Activated CD8-positive, alpha-beta T cell treated with anti-CD3 and anti-CD28 coated beads, Interleukin-2, amount 10 ng/mL, durations not matched to agents 7 days and 5 days (primary cell): ENCODE measurements around the gene PRSS23. TPM values are rescaled to one million over a fixed set of nuclear protein-coding genes. Genes with fewer than 3 reads are reported as not detected.
"Not testable (repeated sequence)": the region's sequence is repeated elsewhere in the genome, so short reads cannot be mapped to it uniquely, and the experiment has no call there.

Experiments used
- ATAC-seq: fragments of 150-1000 bp; cut with Tn5 transposase; one replicate; pipeline ENCODE4 v1.10.0; 2021; ENCODE audit warnings: moderate library complexity
- CTCF ChIA-PET: fragments of 350-600 bp; sonication (Branson Sonifier 250); formaldehyde crosslinking; loops from one replicate; lab custom pipeline; 2021; ENCODE audit warnings: antibody characterized with exemption; lab: Charles Lee
- POLR2A ChIA-PET: fragments of 350-600 bp; sonication (Branson Sonifier 250); formaldehyde crosslinking; loops from one replicate; lab custom pipeline; 2021; ENCODE audit warnings: antibody characterized with exemption; lab: Charles Lee
- DNase-seq: peaks from one replicate; pipeline ENCODE4 v3.0.0-alpha.2; 2020
- H3K27ac Mint-ChIP-seq: one replicate; pipeline ENCODE4 v1.8.0; 2021; ENCODE audit warnings: mild to moderate bottlenecking, mixed read lengths
- H3K27me3 Mint-ChIP-seq: one replicate; pipeline ENCODE4 v1.8.0; 2021; ENCODE audit warnings: low read depth, mixed read lengths
- H3K36me3 Mint-ChIP-seq: one replicate; pipeline ENCODE4 v1.8.0; 2021; ENCODE audit warnings: low read depth, mixed read lengths
- H3K4me1 Mint-ChIP-seq: one replicate; pipeline ENCODE4 v1.8.0; 2021; ENCODE audit warnings: low read depth, mixed read lengths
- H3K4me3 Mint-ChIP-seq: one replicate; pipeline ENCODE4 v1.8.0; 2021; ENCODE audit warnings: mild to moderate bottlenecking, mixed read lengths
- H3K9me3 Mint-ChIP-seq: one replicate; pipeline ENCODE4 v1.8.0; 2022; ENCODE audit warnings: mixed read lengths; ENCODE audit not compliant: insufficient read depth
- total RNA-seq, 2 experiments: library from RNA; stranded (reverse); gene quantifications; one replicate each; pipeline ENCODE4 v1.2.3, GENCODE V29; 2021

The PRSS23 gene
- total RNA-seq, 2 experiments from 2014 or later, result 0.16 TPM; not detected in 1

DNA sequence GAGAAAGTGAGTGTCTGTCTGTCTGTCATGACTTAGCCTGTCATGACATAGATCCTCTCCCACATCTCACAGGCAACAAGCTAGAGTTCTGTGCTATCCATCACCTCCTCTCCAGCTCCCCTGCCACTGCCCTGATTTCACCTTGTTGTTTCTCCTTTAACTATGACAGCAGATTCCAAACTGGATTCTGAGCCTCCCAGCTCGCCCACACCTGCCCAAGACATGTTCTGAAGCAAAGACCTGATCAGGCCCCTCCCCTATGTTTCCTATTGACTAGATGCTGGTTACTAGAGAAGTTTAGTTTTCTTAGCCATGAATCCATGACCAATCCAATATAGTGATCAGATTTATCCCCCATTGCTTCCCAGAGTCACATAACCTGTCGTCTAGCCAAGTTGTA, 15.4 kb downstream of the PRSS23 start:
- no peak for ATAC-seq
- H3K36me3 Mint-ChIP-seq, result no peaks in the 10 kb centered on the region
- POLR2A ChIA-PET, result no interaction called here
- no peaks in the 10 kb centered on the region for H3K4me1 Mint-ChIP-seq
- no peak overlapping the region for H3K27ac Mint-ChIP-seq
- no peak for DNase-seq
- CTCF ChIA-PET, result interaction anchor here (0.7 to 2.6 kb wide), 3 partner anchors 9 to 359 kb away, joined by 3 to 15 read pairs (median 6); no protein-coding TSS in a partner anchor
- no peak overlapping the region for H3K4me3 Mint-ChIP-seq
- H3K27me3 Mint-ChIP-seq, result peaks cover 28% of the 10 kb centered on the region
- H3K9me3 Mint-ChIP-seq, result no peaks in the 10 kb centered on the region

DNA sequence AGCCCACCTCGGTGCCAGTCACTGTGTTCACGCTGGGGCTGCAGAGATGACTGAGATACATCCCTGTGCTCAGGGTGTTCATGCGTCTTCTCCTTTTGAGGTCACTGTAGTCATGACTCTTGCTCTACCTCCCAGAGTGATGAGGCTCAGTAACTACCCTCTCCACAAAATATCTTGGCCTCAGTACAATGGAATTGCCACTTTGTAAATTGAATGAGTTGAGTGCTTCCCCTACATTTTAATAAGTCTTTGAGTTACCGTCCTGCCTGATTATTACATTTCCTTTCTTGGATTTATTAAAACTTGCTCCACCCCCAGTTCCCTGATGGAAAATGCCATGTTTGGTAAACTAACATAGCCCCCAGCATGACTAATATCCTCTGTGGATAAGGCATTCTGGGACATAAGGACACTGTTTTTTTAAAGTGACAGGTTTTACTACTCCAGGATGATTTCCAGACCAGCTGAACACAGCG, 15.9 kb downstream of the PRSS23 start:
- ChIA-PET POLR2A (no interaction called here), CTCF (interaction anchor here (1.8 to 2.6 kb wide), 3 partner anchors 208 to 962 kb away, joined by 4 to 15 read pairs (median 6); partner anchors contain the start of gene CCDC83)
- no peaks in the 10 kb centered on the region for H3K9me3 Mint-ChIP-seq
- H3K4me3 Mint-ChIP-seq, result no peak overlapping the region
- H3K27ac Mint-ChIP-seq, result no peak overlapping the region
- no peaks in the 10 kb centered on the region for H3K4me1 Mint-ChIP-seq
- peaks cover 23% of the 10 kb centered on the region for H3K27me3 Mint-ChIP-seq
- DNase-seq (no peak), ATAC-seq (no peak)
- H3K36me3 Mint-ChIP-seq, result no peaks in the 10 kb centered on the region

- no peak for ATAC-seq
- no peak overlapping the region for H3K4me3 Mint-ChIP-seq
- no peak overlapping the region for H3K27ac Mint-ChIP-seq
- POLR2A ChIA-PET, result no interaction called here
- CTCF ChIA-PET, result interaction anchor here (1.8 to 2.6 kb wide), 2 partner anchors 12 to 210 kb away, joined by 12 to 15 read pairs; no protein-coding TSS in a partner anchor
- peaks cover 14% of the 10 kb centered on the region for H3K27me3 Mint-ChIP-seq
- no peaks in the 10 kb centered on the region for H3K9me3 Mint-ChIP-seq
- no peak for DNase-seq
- H3K4me1 Mint-ChIP-seq, result no peaks in the 10 kb centered on the region
- H3K36me3 Mint-ChIP-seq, result no peaks in the 10 kb centered on the region
These were observed 18.3 kb downstream of the PRSS23 start for GRCh38 chr11:86818462-86819192.

DNA sequence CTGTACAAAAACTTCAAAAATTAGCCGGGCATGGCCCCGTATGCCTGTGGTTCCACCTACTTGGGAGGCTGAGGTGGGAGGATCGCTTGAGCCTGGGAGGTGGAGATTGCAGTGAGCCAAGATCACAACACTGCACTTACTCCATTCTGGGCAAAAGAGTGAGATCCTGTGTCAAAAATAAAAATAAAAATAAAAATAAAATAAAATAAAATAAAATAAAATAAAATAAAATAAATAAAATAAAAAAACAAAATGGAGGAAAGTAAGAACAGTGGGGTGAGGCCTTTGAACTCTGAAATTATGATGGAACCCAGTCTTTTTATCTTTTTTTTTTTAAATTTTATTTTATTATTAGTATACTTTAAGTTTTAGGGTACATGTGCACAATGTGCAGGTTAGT, 23.8 kb downstream of the PRSS23 start:
- H3K27me3 Mint-ChIP-seq, H3K4me1 Mint-ChIP-seq, CTCF ChIA-PET, H3K9me3 Mint-ChIP-seq, POLR2A ChIA-PET, DNase-seq, H3K36me3 Mint-ChIP-seq, H3K4me3 Mint-ChIP-seq, H3K27ac Mint-ChIP-seq, ATAC-seq: not testable (repeated sequence)

DNA sequence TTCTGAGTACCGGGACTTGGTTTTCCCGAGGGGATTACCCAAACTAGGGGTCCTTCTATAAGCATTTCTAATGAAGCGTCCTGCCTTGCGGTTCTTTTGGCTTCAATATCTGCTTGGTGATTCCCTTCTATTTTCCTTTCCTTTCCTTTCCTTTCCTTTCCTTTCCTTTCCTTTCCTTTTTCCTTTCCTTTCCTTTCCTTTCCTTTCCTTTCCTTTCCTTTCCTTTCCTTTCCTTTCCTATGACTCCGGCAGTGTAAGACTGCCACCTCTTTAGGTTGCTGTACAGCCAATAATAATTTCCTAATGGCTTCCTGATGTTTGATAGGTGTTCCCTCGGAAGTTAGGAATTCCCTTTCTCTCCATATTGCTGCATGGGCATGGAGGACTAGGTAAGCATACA, 34.0 kb downstream of the PRSS23 start:
- H3K27ac Mint-ChIP-seq, H3K4me1 Mint-ChIP-seq, DNase-seq, CTCF ChIA-PET, H3K36me3 Mint-ChIP-seq, H3K4me3 Mint-ChIP-seq, POLR2A ChIA-PET, H3K9me3 Mint-ChIP-seq, H3K27me3 Mint-ChIP-seq, ATAC-seq: not testable (repeated sequence)

DNA sequence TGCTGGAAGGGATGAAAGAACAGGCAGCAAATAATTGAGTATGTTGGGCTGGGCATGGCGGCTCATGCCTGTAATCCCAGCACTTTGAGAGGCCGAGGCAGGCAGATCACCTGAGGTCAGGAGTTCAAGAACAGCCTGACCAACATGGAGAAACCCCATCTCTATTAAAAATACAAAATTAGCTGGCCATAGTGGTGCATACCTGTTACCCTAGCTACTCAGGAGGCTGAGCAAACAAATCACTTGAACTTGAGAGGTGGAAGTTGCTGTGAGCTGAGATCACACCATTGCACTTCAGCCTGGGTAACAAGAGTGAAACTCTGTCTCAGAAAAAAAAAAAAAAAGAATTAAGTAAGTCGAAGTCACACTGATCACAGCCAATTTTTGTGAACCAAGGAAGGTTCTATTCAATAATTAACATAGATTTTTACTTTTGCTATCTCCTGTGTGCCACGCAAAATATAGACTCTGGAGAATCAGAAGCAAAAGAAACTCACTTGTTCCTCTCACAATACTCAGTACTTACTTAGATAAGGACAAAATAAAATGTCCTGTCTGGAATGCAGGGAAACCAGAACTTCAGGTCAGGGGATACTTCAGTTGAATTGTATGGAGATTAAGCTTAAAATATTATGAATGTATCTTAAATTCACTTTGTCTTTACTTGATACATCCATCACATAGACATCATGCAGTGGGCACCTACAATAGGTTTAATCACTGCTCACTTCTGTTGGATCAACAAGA, 44.6 kb downstream of the PRSS23 start:
- CTCF ChIA-PET, H3K27ac Mint-ChIP-seq, POLR2A ChIA-PET, ATAC-seq, H3K4me3 Mint-ChIP-seq, H3K4me1 Mint-ChIP-seq, H3K36me3 Mint-ChIP-seq, DNase-seq, H3K9me3 Mint-ChIP-seq: not testable (repeated sequence)
- peaks cover 21% of the 10 kb centered on the region for H3K27me3 Mint-ChIP-seq

DNA sequence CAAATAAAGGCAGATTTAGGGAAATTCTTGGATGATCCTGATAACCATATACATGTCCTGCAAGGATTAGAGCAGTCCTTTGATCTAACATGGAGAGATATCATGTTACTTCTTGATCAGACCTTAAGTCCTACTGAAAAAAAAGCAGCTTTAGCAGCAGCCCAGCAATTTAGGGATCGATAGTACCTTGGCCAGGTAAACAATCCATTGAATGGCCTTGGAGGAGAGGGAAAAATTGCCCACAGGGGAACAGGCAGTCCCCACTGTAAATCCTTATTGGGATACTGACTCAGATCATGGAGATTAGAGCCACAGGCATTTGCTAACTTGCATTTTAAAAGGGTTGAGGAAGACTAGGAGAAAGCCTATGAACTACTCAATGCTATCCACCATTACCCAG, 47.8 kb downstream of the PRSS23 start:
- peaks cover 4% of the 10 kb centered on the region for H3K27me3 Mint-ChIP-seq
- no peak overlapping the region for H3K27ac Mint-ChIP-seq
- DNase-seq (no peak), ATAC-seq (no peak)
- H3K36me3 Mint-ChIP-seq, result no peaks in the 10 kb centered on the region
- H3K9me3 Mint-ChIP-seq, result no peaks in the 10 kb centered on the region
- POLR2A ChIA-PET, result no interaction called here
- H3K4me1 Mint-ChIP-seq, result no peaks in the 10 kb centered on the region
- no peak overlapping the region for H3K4me3 Mint-ChIP-seq
- CTCF ChIA-PET, result no interaction called here

DNA sequence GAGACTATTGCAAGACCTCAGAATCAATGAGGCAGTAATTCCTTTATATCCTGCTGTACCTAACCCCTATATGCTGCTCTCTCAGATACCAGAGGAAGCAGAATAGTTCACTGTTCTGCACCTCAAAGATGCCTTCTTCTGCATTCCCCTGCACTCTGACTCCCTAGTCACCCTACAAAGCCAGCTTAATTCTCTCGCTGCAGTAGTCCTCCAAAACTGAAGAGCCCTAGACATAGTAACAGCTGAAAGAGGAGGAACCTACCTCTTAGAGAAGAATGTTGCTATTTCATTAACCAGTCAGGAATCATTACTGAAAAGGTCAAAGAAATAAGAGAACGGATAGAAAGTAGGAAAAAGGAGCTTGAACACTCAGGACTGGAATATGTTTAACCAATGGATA, 49.3 kb downstream of the PRSS23 start:
- H3K27me3 Mint-ChIP-seq, result no peaks in the 10 kb centered on the region
- no peak overlapping the region for H3K4me3 Mint-ChIP-seq
- H3K27ac Mint-ChIP-seq, result no peak overlapping the region
- ATAC-seq, result no peak
- no peaks in the 10 kb centered on the region for H3K4me1 Mint-ChIP-seq
- DNase-seq, result no peak
- H3K36me3 Mint-ChIP-seq, result no peaks in the 10 kb centered on the region
- ChIA-PET CTCF (no interaction called here), POLR2A (no interaction called here)
- no peaks in the 10 kb centered on the region for H3K9me3 Mint-ChIP-seq

Other genes with a start within 250 kb of the PRSS23 start
- gene ME3, start 127.9 kb upstream of the PRSS23 start, total RNA-seq, result 1 to 10 TPM in 1 of 2 experiments, under 1 TPM in 1; 0.66 to 1.0 TPM
- gene FZD4, start 154.9 kb downstream of the PRSS23 start, total RNA-seq, result not detected
- 10 to 100 TPM; 37.2 to 39.8 TPM for gene TMEM135, start 237.4 kb downstream of the PRSS23 start, total RNA-seq